Natural killer cell (primary cell): ENCODE data around the gene IFTAP. TPM values are rescaled to one million over a fixed set of nuclear protein-coding genes. Genes with fewer than 3 reads are reported as not detected.

Experiments
- ATAC-seq, 3 donors: fragments of 150-1000 bp in 2 of 3; fragments of 200-7000 bp in 1 of 3; cut with Tn5 transposase; 1 replicate in 1 of 3; 2 replicates in 2 of 3; pipeline ENCODE4 v1.10.0; 2021; ENCODE audit warnings: mild to moderate bottlenecking in 2 of 3, moderate library complexity in 2 of 3
- DNase-seq, 2 donors: peaks; one replicate each; pipeline versions ENCODE4 v3.0.0 to v3.0.0-alpha.2; 2013 to 2021; ENCODE audit warnings: mixed read lengths in 1 of 2
- H3K27ac ChIP-seq: one replicate; pipeline ENCODE4 v1.5.1; 2013; ENCODE audit warnings: mild to moderate bottlenecking, low read length
- H3K27me3 ChIP-seq: one replicate; pipeline ENCODE4 v1.6.1; 2013; ENCODE audit warnings: low read length; ENCODE audit not compliant: control insufficient read depth, insufficient read depth
- H3K36me3 ChIP-seq: one replicate; pipeline ENCODE4 v1.6.1; 2013; ENCODE audit warnings: low read length; ENCODE audit not compliant: control insufficient read depth, insufficient read depth
- H3K4me1 ChIP-seq: one replicate; pipeline ENCODE4 v1.6.1; 2013; ENCODE audit warnings: low read length; ENCODE audit not compliant: control insufficient read depth, insufficient read depth
- H3K4me3 ChIP-seq: one replicate; pipeline ENCODE4 v1.5.1; 2013; ENCODE audit warnings: low read length
- H3K9me3 ChIP-seq: one replicate; pipeline ENCODE4 v1.6.1; 2013; ENCODE audit warnings: low read length; ENCODE audit not compliant: control insufficient read depth, insufficient read depth
- H3K27ac Mint-ChIP-seq, 2 donors: one replicate each; pipeline ENCODE4 v1.8.0; 2022; ENCODE audit warnings: mild to moderate bottlenecking in 2 of 2, mixed read lengths in 2 of 2, moderate library complexity in 1 of 2
- H3K27me3 Mint-ChIP-seq, 2 donors: one replicate each; pipeline ENCODE4 v1.8.0; 2022; ENCODE audit warnings: low read depth in 2 of 2, mixed read lengths in 2 of 2
- H3K36me3 Mint-ChIP-seq: one replicate; pipeline ENCODE4 v1.8.0; 2022; ENCODE audit warnings: mixed read lengths
- H3K4me1 Mint-ChIP-seq, 2 donors: one replicate each; pipeline ENCODE4 v1.8.0; 2022; ENCODE audit warnings: mixed read lengths in 2 of 2
- H3K4me3 Mint-ChIP-seq: one replicate; pipeline ENCODE4 v1.8.0; 2022; ENCODE audit warnings: mild to moderate bottlenecking, moderate library complexity, mixed read lengths
- H3K9me3 Mint-ChIP-seq, 2 donors: one replicate each; pipeline ENCODE4 v1.8.0; 2022; ENCODE audit warnings: mixed read lengths in 2 of 2
- WGBS: methylation state at CpG from one replicate; pipeline ENCODE4 v1.1.7; 2013; ENCODE audit warnings: missing lambda C conversion rate; ENCODE audit not compliant: insufficient coverage; 5-methylcytosine and 5-hydroxymethylcytosine counted together
- intact Hi-C: fragments of 100-400 bp; cut with micrococcal nuclease; formaldehyde crosslinking; loops from one replicate; pipeline ENCODE4 v1.14.2; 2022
- total RNA-seq, 4 donors: library from RNA; stranded (reverse); fragments of 120-200 nt in 1 of 4; gene quantifications; one replicate each; pipeline versions ENCODE4 v1.2.3 to v1.2.4, GENCODE V29; 2013 to 2022
- TF ChIP-seq, protein P1 (sequence below): fragments of 200-600 bp; IDR thresholded peaks from one replicate; pipeline ENCODE4 v1.8.0; 2022; ENCODE audit warnings: antibody characterized with exemption

IFTAP gene
- total RNA-seq, 3 donors from 2014 or later (not counting 1 experiment from before 2014, with no cell fraction given), result 0.94 to 1.9 (median 1.8) TPM

DNA sequence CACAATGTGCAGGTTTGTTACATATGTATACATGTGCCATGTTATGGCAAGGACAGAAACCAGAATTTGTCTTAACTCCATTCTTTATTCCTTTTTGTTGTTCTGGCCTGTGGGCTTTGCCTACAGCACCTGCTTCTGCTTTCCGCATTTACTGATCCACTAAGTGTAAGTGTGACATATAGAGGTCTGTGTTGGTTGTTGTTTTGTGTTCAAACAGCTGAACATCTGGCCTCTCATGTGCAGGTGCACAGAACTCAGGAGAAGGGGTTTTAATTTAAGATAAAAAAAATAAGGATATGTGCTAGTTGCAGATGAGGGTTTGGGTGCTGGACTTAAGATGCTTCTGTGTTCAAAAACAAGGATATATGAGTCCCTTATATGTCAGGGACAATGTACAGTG, 89.5 kb downstream of the IFTAP start:
- H3K27ac ChIP-seq, result no peak overlapping the region
- peaks cover 9% of the 10 kb centered on the region for H3K27me3 ChIP-seq
- Mint-ChIP-seq H3K4me3 (no peak overlapping the region), H3K9me3 (no peaks in the 10 kb centered on the region), H3K4me1 (no peaks in the 10 kb centered on the region), H3K27me3 (peaks cover 29 to 37% of the 10 kb centered on the region in 2 donors), H3K36me3 (no peaks in the 10 kb centered on the region), H3K27ac (no peak overlapping the region)
- peaks cover 5% of the 10 kb centered on the region for H3K4me1 ChIP-seq
- DNase-seq (no peak), ATAC-seq (no peak)
- H3K9me3 ChIP-seq, result no peaks in the 10 kb centered on the region
- no peaks in the 10 kb centered on the region for H3K36me3 ChIP-seq
- TF ChIP-seq, protein P1, sequence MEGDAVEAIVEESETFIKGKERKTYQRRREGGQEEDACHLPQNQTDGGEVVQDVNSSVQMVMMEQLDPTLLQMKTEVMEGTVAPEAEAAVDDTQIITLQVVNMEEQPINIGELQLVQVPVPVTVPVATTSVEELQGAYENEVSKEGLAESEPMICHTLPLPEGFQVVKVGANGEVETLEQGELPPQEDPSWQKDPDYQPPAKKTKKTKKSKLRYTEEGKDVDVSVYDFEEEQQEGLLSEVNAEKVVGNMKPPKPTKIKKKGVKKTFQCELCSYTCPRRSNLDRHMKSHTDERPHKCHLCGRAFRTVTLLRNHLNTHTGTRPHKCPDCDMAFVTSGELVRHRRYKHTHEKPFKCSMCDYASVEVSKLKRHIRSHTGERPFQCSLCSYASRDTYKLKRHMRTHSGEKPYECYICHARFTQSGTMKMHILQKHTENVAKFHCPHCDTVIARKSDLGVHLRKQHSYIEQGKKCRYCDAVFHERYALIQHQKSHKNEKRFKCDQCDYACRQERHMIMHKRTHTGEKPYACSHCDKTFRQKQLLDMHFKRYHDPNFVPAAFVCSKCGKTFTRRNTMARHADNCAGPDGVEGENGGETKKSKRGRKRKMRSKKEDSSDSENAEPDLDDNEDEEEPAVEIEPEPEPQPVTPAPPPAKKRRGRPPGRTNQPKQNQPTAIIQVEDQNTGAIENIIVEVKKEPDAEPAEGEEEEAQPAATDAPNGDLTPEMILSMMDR, result no peak
- intact Hi-C loops, result no loop called here
- no peak overlapping the region for H3K4me3 ChIP-seq
- WGBS, result 56% methylated on average over 1 of the region's 1 CpG

DNA sequence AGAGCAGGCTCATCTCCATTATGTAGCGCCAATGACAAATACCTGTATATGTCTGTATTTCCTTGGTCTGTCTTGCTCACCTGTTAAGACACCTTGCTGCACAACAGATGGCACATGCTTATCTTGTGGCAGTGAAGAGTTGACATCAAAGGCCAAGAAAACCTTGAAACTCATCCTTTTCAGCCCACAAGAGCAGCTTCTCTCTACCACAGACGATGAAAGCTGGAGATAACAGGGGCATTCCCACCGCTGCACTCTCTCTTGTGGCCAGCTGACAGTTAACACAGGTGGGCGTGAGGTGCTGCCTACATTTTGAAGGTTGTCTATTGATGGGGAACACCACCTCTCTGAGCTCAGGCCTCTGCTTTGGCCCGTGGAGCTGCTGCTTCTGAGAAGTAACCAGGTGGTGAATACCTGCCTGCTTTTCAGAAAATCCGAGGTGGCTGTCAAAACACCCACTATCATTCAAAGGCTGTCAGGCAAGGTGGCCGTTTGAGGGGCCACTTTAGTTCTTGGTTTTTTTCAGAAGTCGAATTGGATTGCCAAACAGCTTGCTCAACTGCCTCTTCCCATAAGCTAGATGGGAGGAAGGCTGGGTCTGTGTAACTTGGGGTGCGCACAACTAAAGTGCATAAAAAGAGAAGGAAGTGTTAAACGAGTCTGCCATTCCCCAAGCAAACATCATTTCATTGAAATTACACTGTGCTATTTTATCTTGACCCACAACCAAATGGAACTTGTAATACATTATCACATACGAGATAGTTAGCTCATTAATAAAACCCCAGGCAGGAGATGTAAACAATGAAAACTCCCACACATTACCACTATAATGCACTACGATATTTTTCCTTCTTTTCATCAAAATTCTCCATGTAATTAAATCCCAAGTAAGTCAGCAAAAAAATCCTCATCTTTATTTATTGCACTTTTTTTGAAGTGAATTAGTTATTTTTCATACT, 90.8 kb downstream of the IFTAP start:
- H3K27ac Mint-ChIP-seq, result no peak overlapping the region
- H3K9me3 ChIP-seq, result no peaks in the 10 kb centered on the region

DNA sequence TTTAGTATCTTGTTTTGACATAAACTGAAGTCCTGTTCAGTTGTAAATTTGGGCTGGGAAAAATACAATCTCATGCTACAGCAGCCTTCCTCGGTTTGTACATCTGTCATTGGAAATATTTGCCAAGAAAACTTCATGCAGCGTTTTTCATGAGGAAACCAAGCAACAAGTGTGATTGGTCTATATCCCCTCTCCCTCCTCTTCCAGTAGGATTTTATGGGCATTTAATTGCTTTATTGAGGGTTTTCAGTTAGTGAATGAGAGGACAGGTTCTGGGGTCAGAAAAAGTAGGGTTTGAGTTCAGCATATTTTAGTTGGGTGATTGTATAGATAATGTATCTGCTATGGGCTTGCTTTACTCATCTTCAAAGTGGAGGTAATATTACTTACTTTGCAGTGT, 93.8 kb downstream of the IFTAP start:
- DNase-seq, result no peak
- no peaks in the 10 kb centered on the region for H3K36me3 ChIP-seq
- intact Hi-C loops, result no loop called here
- Mint-ChIP-seq H3K27ac (no peak overlapping the region), H3K4me1 (no peaks in the 10 kb centered on the region), H3K9me3 (no peaks in the 10 kb centered on the region), H3K36me3 (no peaks in the 10 kb centered on the region), H3K4me3 (no peak overlapping the region), H3K27me3 (peaks cover 26 to 42% of the 10 kb centered on the region in 2 donors)
- H3K4me1 ChIP-seq, result peaks cover 5% of the 10 kb centered on the region
- TF ChIP-seq, protein P1, result no peak
- H3K27me3 ChIP-seq, result peaks cover 3% of the 10 kb centered on the region
- ATAC-seq, result no peak
- no peaks in the 10 kb centered on the region for H3K9me3 ChIP-seq
- no CpG with 5 or more reads among the region's 2 CpGs for WGBS
- H3K27ac ChIP-seq, result no peak overlapping the region
- H3K4me3 ChIP-seq, result no peak overlapping the region

More for the DNA sequence above, 90.8 kb downstream of the IFTAP start:
- H3K9me3 Mint-ChIP-seq, result no peaks in the 10 kb centered on the region
- WGBS, result 27% methylated on average over 11 of the region's 12 CpGs
- TF ChIP-seq, protein P1, result no peak
- ATAC-seq (peak in 1 of 3 donors; percentile 61), DNase-seq (peak in 1 of 2 donors; percentile 69)
- no peak overlapping the region for H3K4me3 Mint-ChIP-seq
- H3K36me3 Mint-ChIP-seq, result no peaks in the 10 kb centered on the region
- no peak overlapping the region for H3K4me3 ChIP-seq
- intact Hi-C loops, result no loop called here
- peaks cover 9% of the 10 kb centered on the region for H3K27me3 ChIP-seq
- no peaks in the 10 kb centered on the region for H3K36me3 ChIP-seq
- H3K27me3 Mint-ChIP-seq, result peaks cover 34 to 43% of the 10 kb centered on the region in 2 donors
- H3K4me1 Mint-ChIP-seq, result no peaks in the 10 kb centered on the region
- H3K27ac ChIP-seq, result no peak overlapping the region
- peaks cover 5% of the 10 kb centered on the region for H3K4me1 ChIP-seq
